ENCODE results near the gene C5AR1.

C5AR1 gene

GRCh38 chr19:47371261-47371660, 61.6 kb downstream of the C5AR1 start:
- DNase-seq: no peak

Data from stimulated activated CD4-positive, alpha-beta T cell treated with anti-CD3 and anti-CD28 coated beads, Interleukin-4, amount 100 ng/mL, for 4 hours (primary cell).